Measurements from ENCODE around the gene SPAG9.

The SPAG9 gene

GRCh38 chr17:50918071-50918932 is 202.4 kb downstream of the SPAG9 start:
- Histone ChIP-seq H3K18ac (ENCODE audit: low read length) (peak overlapping the region; percentile 91), H3K4me3 (ENCODE audit: low read length in 2 of 2) (no peak overlapping the region), H2BK120ac (ENCODE audit: low read depth, low read length) (peak overlapping the region; percentile 95), H2BK15ac (ENCODE audit: low read length) (peak overlapping the region; percentile 90), H3K23ac (ENCODE audit: low read depth, low read length, poor library complexity) (peak overlapping the region; percentile 14), H2AK5ac (ENCODE audit: low read depth, low read length) (peak overlapping the region; percentile 94), H2BK12ac (ENCODE audit: low read length) (peak overlapping the region; percentile 92), H4K91ac (ENCODE audit: low read depth, low read length, poor library complexity) (no peak overlapping the region), H2BK5ac (ENCODE audit: low read length) (peak overlapping the region; percentile 92), H3K27ac (replicated peaks; ENCODE audit: low read length) (no peak overlapping the region), H3K36me3 (replicated peaks in 1 of 2; ENCODE audit: control insufficient read depth in 2 of 2, insufficient read depth in 2 of 2, low read length in 2 of 2) (no peaks in the 10 kb centered on the region), H3K4me2 (ENCODE audit: insufficient read depth, low read length, poor library complexity, severe bottlenecking) (no peak overlapping the region), H3K4ac (ENCODE audit: low read length) (no peak overlapping the region), H3K9ac (ENCODE audit: low read depth, low read length, poor library complexity) (peak overlapping the region; percentile 24), H3K9me3 (replicated peaks in 1 of 2; ENCODE audit: control insufficient read depth in 2 of 2, insufficient read depth in 1 of 2, low read depth in 1 of 2, low read length in 2 of 2) (no peaks in the 10 kb centered on the region), H4K8ac (ENCODE audit: low read depth, low read length) (no peak overlapping the region), H3K4me1 (ENCODE audit: control insufficient read depth in 2 of 2, insufficient read depth in 1 of 2, low read depth in 1 of 2, low read length in 2 of 2) (peaks cover 33 to 53% of the 10 kb centered on the region in 2 donors), H3K79me1 (ENCODE audit: low read depth, low read length) (no peaks in the 10 kb centered on the region), H3K27me3 (ENCODE audit: control insufficient read depth in 3 of 3, insufficient read depth in 3 of 3, low read depth in 1 of 3, low read length in 3 of 3) (peaks cover 0 to 8% (median 0%) of the 10 kb centered on the region in 3 experiments), H2AFZ (ENCODE audit: low read length) (peak overlapping the region; percentile 82), H3K14ac (ENCODE audit: low read length) (peak overlapping the region; percentile 26)
- no CpG with 5 or more reads among the region's 21 CpGs for WGBS, 2 donors (ENCODE audit: extremely low coverage in 2 of 2, insufficient read length in 2 of 2, insufficient replicate concordance in 1 of 2)
- DNase-seq (ENCODE audit: low spot score), result no peak

GRCh38 chr17:50917418-50917743 is 203.3 kb downstream of the SPAG9 start:
- Histone ChIP-seq H2AFZ (ENCODE audit: low read length) (peak overlapping the region; percentile 82), H3K4me2 (ENCODE audit: insufficient read depth, low read length, poor library complexity, severe bottlenecking) (no peak overlapping the region), H2BK15ac (ENCODE audit: low read length) (no peak overlapping the region), H2BK120ac (ENCODE audit: low read depth, low read length) (peak overlapping the region; percentile 95), H3K4me3 (ENCODE audit: low read length in 2 of 2) (no peak overlapping the region), H3K9me3 (replicated peaks in 1 of 2; ENCODE audit: control insufficient read depth in 2 of 2, insufficient read depth in 1 of 2, low read depth in 1 of 2, low read length in 2 of 2) (no peaks in the 10 kb centered on the region), H3K27me3 (ENCODE audit: control insufficient read depth in 3 of 3, insufficient read depth in 3 of 3, low read depth in 1 of 3, low read length in 3 of 3) (peaks cover 0 to 4% (median 0%) of the 10 kb centered on the region in 3 experiments), H3K18ac (ENCODE audit: low read length) (peak overlapping the region; percentile 15), H3K9ac (ENCODE audit: low read depth, low read length, poor library complexity) (peak overlapping the region; percentile 7), H3K4me1 (ENCODE audit: control insufficient read depth in 2 of 2, insufficient read depth in 1 of 2, low read depth in 1 of 2, low read length in 2 of 2) (peaks cover 33 to 50% of the 10 kb centered on the region in 2 donors), H3K14ac (ENCODE audit: low read length) (no peak overlapping the region), H2AK5ac (ENCODE audit: low read depth, low read length) (no peak overlapping the region), H3K79me1 (ENCODE audit: low read depth, low read length) (no peaks in the 10 kb centered on the region), H3K4ac (ENCODE audit: low read length) (no peak overlapping the region), H4K8ac (ENCODE audit: low read depth, low read length) (no peak overlapping the region), H3K36me3 (replicated peaks in 1 of 2; ENCODE audit: control insufficient read depth in 2 of 2, insufficient read depth in 2 of 2, low read length in 2 of 2) (no peaks in the 10 kb centered on the region), H2BK5ac (ENCODE audit: low read length) (no peak overlapping the region), H2BK12ac (ENCODE audit: low read length) (peak overlapping the region; percentile 33), H4K91ac (ENCODE audit: low read depth, low read length, poor library complexity) (no peak overlapping the region), H3K23ac (ENCODE audit: low read depth, low read length, poor library complexity) (no peak overlapping the region), H3K27ac (replicated peaks; ENCODE audit: low read length) (no peak overlapping the region)
- no peak for DNase-seq (ENCODE audit: low spot score)
- no CpG with 5 or more reads among the region's 7 CpGs for WGBS, 2 donors (ENCODE audit: extremely low coverage in 2 of 2, insufficient read length in 2 of 2, insufficient replicate concordance in 1 of 2)

GRCh38 chr17:50916708-50917417 is 203.8 kb downstream of the SPAG9 start:
- H3K9me3 ChIP-seq (replicated peaks in 1 of 2; ENCODE audit: control insufficient read depth in 2 of 2, insufficient read depth in 1 of 2, low read depth in 1 of 2, low read length in 2 of 2), result no peaks in the 10 kb centered on the region
- no peak overlapping the region for H2BK5ac ChIP-seq (ENCODE audit: low read length)
- no peaks in the 10 kb centered on the region for H3K79me1 ChIP-seq (ENCODE audit: low read depth, low read length)
- peaks cover 33 to 49% of the 10 kb centered on the region in 2 donors for H3K4me1 ChIP-seq (ENCODE audit: control insufficient read depth in 2 of 2, insufficient read depth in 1 of 2, low read depth in 1 of 2, low read length in 2 of 2)
- H2BK120ac ChIP-seq (ENCODE audit: low read depth, low read length), result no peak overlapping the region
- no peak overlapping the region for H3K9ac ChIP-seq (ENCODE audit: low read depth, low read length, poor library complexity)
- no peak overlapping the region for H2AK5ac ChIP-seq (ENCODE audit: low read depth, low read length)
- H3K27me3 ChIP-seq (ENCODE audit: control insufficient read depth in 3 of 3, insufficient read depth in 3 of 3, low read depth in 1 of 3, low read length in 3 of 3), result peaks cover 0 to 4% (median 0%) of the 10 kb centered on the region in 3 experiments
- H3K27ac ChIP-seq (replicated peaks; ENCODE audit: low read length), result no peak overlapping the region
- H3K4ac ChIP-seq (ENCODE audit: low read length), result no peak overlapping the region
- H4K8ac ChIP-seq (ENCODE audit: low read depth, low read length), result no peak overlapping the region
- peak overlapping the region; percentile 82 for H2AFZ ChIP-seq (ENCODE audit: low read length)
- DNase-seq (ENCODE audit: low spot score), result no peak
- H3K4me2 ChIP-seq (ENCODE audit: insufficient read depth, low read length, poor library complexity, severe bottlenecking), result no peak overlapping the region
- peak overlapping the region; percentile 15 for H3K18ac ChIP-seq (ENCODE audit: low read length)
- no peak overlapping the region for H3K14ac ChIP-seq (ENCODE audit: low read length)
- H2BK15ac ChIP-seq (ENCODE audit: low read length), result peak overlapping the region; percentile 65
- H4K91ac ChIP-seq (ENCODE audit: low read depth, low read length, poor library complexity), result no peak overlapping the region
- H3K23ac ChIP-seq (ENCODE audit: low read depth, low read length, poor library complexity), result no peak overlapping the region
- peak overlapping the region; percentile 33 for H2BK12ac ChIP-seq (ENCODE audit: low read length)
- no CpG with 5 or more reads among the region's 18 CpGs for WGBS, 2 donors (ENCODE audit: extremely low coverage in 2 of 2, insufficient read length in 2 of 2, insufficient replicate concordance in 1 of 2)
- no peak overlapping the region for H3K4me3 ChIP-seq (ENCODE audit: low read length in 2 of 2)
- no peaks in the 10 kb centered on the region for H3K36me3 ChIP-seq (replicated peaks in 1 of 2; ENCODE audit: control insufficient read depth in 2 of 2, insufficient read depth in 2 of 2, low read length in 2 of 2)
